Measurements from ENCODE around the gene EXOC2. TPM values are rescaled to one million over a fixed set of nuclear protein-coding genes. Genes with fewer than 3 reads are reported as not detected.

Gene EXOC2, protein sequence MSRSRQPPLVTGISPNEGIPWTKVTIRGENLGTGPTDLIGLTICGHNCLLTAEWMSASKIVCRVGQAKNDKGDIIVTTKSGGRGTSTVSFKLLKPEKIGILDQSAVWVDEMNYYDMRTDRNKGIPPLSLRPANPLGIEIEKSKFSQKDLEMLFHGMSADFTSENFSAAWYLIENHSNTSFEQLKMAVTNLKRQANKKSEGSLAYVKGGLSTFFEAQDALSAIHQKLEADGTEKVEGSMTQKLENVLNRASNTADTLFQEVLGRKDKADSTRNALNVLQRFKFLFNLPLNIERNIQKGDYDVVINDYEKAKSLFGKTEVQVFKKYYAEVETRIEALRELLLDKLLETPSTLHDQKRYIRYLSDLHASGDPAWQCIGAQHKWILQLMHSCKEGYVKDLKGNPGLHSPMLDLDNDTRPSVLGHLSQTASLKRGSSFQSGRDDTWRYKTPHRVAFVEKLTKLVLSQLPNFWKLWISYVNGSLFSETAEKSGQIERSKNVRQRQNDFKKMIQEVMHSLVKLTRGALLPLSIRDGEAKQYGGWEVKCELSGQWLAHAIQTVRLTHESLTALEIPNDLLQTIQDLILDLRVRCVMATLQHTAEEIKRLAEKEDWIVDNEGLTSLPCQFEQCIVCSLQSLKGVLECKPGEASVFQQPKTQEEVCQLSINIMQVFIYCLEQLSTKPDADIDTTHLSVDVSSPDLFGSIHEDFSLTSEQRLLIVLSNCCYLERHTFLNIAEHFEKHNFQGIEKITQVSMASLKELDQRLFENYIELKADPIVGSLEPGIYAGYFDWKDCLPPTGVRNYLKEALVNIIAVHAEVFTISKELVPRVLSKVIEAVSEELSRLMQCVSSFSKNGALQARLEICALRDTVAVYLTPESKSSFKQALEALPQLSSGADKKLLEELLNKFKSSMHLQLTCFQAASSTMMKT
- total RNA-seq (30.8 and 39.7 TPM in 2 replicates), polyA plus RNA-seq (17.2 and 18.2 TPM in 2 replicates), polyA minus RNA-seq (52.6 and 54.1 TPM in 2 replicates), Bru-seq, nascent RNA (percentile 84 among the genes with signal in this experiment), BruChase-seq, experiment 1, labeled RNA remaining after a 6-hour chase (percentile 72 among the genes with signal in this experiment), BruChase-seq, experiment 2, labeled RNA remaining after a 2-hour chase (percentile 77 among the genes with signal in this experiment)
- 20.6 and 22.1 TPM in 2 replicates for polyA plus RNA-seq (2011; cell fraction: cytosol; rRNA removed)
- 33.4 and 38.3 TPM in 2 replicates for polyA plus RNA-seq (2011; cell fraction: nucleus; rRNA removed)
- 27.8 and 35.4 TPM in 2 replicates for polyA plus RNA-seq (2012)
- polyA minus RNA-seq (2011; cell fraction: cytosol; rRNA and poly(A)+ RNA removed), result 12.1 TPM
- polyA minus RNA-seq (2011; cell fraction: nucleus; rRNA and poly(A)+ RNA removed), result 48.1 and 57.1 TPM in 2 replicates
- long read RNA-seq, full-length matches to known transcripts, result 64 of 115 reads
- long read RNA-seq, partial matches to known transcripts, result 11 of 115 reads
- long read RNA-seq, other reads (novel, unspliced or antisense), result 40 of 115 reads

DNA sequence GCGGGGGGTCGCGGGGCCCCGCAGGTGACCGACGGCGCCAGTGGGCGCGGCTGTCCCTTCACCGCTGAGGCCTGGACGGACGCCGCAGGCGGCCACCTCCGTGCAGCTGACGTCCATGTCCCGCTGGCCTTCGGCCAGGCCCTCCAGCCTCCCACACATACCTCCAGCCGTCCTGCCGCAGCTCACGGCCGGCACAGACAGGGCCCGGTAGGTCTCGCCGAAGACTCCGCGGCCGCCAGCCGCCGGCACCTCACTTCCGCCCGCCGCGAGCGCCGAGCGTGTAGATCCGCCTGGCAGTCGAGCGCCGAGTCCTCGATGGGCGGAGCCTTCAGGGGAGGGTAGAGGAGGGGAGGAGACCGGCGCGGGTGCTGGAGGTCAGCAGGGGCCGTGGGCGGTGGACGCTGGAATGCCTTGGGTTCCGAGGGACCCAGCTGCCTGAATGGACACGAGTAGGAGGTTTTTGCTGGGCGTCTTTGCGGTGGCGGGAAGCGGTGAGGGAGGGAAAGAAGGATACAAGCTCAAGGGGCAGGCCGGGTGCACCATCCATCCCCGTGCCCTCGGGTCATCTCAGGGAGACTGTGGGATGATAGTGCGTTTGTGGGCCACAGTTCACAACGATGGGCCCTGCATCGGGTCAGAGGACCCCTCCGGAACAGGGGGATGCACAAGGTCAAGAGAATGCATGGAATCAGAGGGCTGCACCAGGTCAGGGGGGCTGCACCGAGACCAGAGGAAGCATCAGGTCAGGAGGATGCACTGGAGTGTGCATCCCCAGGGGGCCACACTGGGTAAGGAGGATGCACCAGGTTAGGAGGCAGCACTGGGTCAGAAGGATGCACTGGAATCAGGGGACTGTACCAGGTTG is at the start of gene EXOC2:
Gene EXOC2, minus strand, starts transcription at position 282 of the 865 bp plus-strand sequence. CDS start 55,321 bp downstream, outside the sequence.
- H3K9me3 ChIP-seq (replicated peaks; ENCODE audit: control insufficient read depth, insufficient read depth, low read length), result no peaks in the 10 kb centered on the region
- H3K4me3 ChIP-seq (replicated peaks in 1 of 3; ENCODE audit: insufficient read depth in 1 of 3, low read depth in 1 of 3, low read length in 3 of 3), result peak within 1 kb of the TSS; percentile 87 to 90 (median 87)
- CTCF ChIA-PET, result interaction anchor here (1.3 to 2.3 kb wide), 4 partner anchors 10 to 100 kb away, joined by 5 to 17 read pairs (median 10); no protein-coding TSS in a partner anchor
- H3K9me1 ChIP-seq (replicated peaks; ENCODE audit: control insufficient read depth, extremely low read depth, insufficient read depth, low read length), result no peaks in the 10 kb centered on the region
- peaks cover 15% of the 10 kb centered on the region for H3K4me1 ChIP-seq (ENCODE audit: control insufficient read depth, extremely low read depth, insufficient read depth, low read length)
- TF ChIP-seq MYC (IDR thresholded peaks at IDR 0.05; ENCODE audit: low read depth, low read length) (no peak), EZH2 (IDR thresholded peaks at IDR 0.05; ENCODE audit: borderline replicate concordance, low read depth, low read length, severe bottlenecking) (no peak), FOS (IDR thresholded peaks at IDR 0.05; ENCODE audit: borderline replicate concordance, insufficient read depth, low read length) (no peak), JUN (IDR thresholded peaks at IDR 0.05; ENCODE audit: borderline replicate concordance, insufficient read depth, insufficient read length, low read depth) (no peak), POLR2AphosphoS5 (IDR thresholded peaks at IDR 0.05; ENCODE audit: insufficient read depth, low read depth, low read length) (peak; percentile 87), GATA2 (IDR thresholded peaks at IDR 0.05; ENCODE audit: insufficient read depth, insufficient read length, low read depth, low read length) (no peak), POLR2A (IDR thresholded peaks at IDR 0.05; ENCODE audit: low read depth, low read length) (no peak)
- TF ChIP-seq, protein P1, sequence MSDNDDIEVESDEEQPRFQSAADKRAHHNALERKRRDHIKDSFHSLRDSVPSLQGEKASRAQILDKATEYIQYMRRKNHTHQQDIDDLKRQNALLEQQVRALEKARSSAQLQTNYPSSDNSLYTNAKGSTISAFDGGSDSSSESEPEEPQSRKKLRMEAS (IDR thresholded peaks at IDR 0.05; ENCODE audit: insufficient read depth, insufficient read length), result peak; percentile 39
- TF ChIP-seq, protein P2, sequence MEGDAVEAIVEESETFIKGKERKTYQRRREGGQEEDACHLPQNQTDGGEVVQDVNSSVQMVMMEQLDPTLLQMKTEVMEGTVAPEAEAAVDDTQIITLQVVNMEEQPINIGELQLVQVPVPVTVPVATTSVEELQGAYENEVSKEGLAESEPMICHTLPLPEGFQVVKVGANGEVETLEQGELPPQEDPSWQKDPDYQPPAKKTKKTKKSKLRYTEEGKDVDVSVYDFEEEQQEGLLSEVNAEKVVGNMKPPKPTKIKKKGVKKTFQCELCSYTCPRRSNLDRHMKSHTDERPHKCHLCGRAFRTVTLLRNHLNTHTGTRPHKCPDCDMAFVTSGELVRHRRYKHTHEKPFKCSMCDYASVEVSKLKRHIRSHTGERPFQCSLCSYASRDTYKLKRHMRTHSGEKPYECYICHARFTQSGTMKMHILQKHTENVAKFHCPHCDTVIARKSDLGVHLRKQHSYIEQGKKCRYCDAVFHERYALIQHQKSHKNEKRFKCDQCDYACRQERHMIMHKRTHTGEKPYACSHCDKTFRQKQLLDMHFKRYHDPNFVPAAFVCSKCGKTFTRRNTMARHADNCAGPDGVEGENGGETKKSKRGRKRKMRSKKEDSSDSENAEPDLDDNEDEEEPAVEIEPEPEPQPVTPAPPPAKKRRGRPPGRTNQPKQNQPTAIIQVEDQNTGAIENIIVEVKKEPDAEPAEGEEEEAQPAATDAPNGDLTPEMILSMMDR (IDR thresholded peaks at IDR 0.05; ENCODE audit: extremely low read depth in 1 of 2, insufficient read depth in 1 of 2, low read depth in 1 of 2, low read length in 2 of 2), result no peak
- H3K9ac ChIP-seq (replicated peaks; ENCODE audit: extremely low read depth, insufficient read depth, low read length), result peak within 1 kb of the TSS; percentile 61
- H3K4me2 ChIP-seq (ENCODE audit: insufficient read depth, low read length), result peak within 1 kb of the TSS; percentile 97
- H3K27ac ChIP-seq (ENCODE audit: insufficient read depth, low read depth, low read length), result peak within 1 kb of the TSS; percentile 71
- H4K20me1 ChIP-seq (replicated peaks; ENCODE audit: control insufficient read depth, extremely low read depth, insufficient read depth, low read length), result no peaks in the 10 kb centered on the region
- H3K27me3 ChIP-seq (ENCODE audit: control insufficient read depth in 2 of 2, insufficient read depth in 2 of 2, low read length in 2 of 2), result no peaks in the 10 kb centered on the region
- FAIRE-seq (peak; percentile 72), DNase-seq (ENCODE audit: low read depth, low spot score) (peak; percentile 79)
- H2AFZ ChIP-seq (ENCODE audit: low read depth, low read length), result peak within 1 kb of the TSS; percentile 91
- H3K79me2 ChIP-seq (ENCODE audit: control insufficient read depth, insufficient read depth, low read length), result peaks cover 43% of the 10 kb centered on the region
- intact Hi-C loops (cut with micrococcal nuclease) (loop anchor here (1.0 to 5.0 kb wide), 5 partner anchors 9 to 101 kb away; no protein-coding TSS in a partner anchor), dilution Hi-C loops (cut with MboI; ENCODE audit: extremely low pct_ligation_motif_present, low sequenced_read_pairs) (no loop called here)
- BruUV-seq (replicated peaks), result no TSS peak
- peaks cover 2 to 3% of the 10 kb centered on the region in 2 experiments for H3K36me3 ChIP-seq (ENCODE audit: control insufficient read depth in 2 of 2, extremely low read depth in 1 of 2, insufficient read depth in 2 of 2, low read length in 2 of 2)
- POLR2A ChIA-PET, result interaction anchor here (0.7 to 1.1 kb wide), 2 partner anchors 9 to 10 kb away, joined by 4 to 6 read pairs; no protein-coding TSS in a partner anchor
